ENCODE data around the gene RAB11FIP3.
"Not testable (repeated sequence)": the region's sequence is repeated elsewhere in the genome, so short reads cannot be mapped to it uniquely, and the experiment has no call there.

The RAB11FIP3 gene

GRCh38 chr16:391885-392335 is 33.5 kb upstream of the RAB11FIP3 start:
- peak; percentile 78 to 81 for DNase-seq

GRCh38 chr16:392450-393030 is 32.9 kb upstream of the RAB11FIP3 start:
- no peak for DNase-seq

GRCh38 chr16:396199-396598 is 29.2 kb upstream of the RAB11FIP3 start:
- DNase-seq = no peak

- DNase-seq = no peak
These were observed 28.8 kb upstream of the RAB11FIP3 start for GRCh38 chr16:396605-397004.

GRCh38 chr16:397135-397661 is 28.3 kb upstream of the RAB11FIP3 start, which contains the start of gene NME4:
NME4 (plus strand) TSS chr16:397199; CDS start chr16:397223, 24 bp downstream.
- DNase-seq = no peak

GRCh38 chr16:397736-398332 is 27.6 kb upstream of the RAB11FIP3 start:
- DNase-seq = no peak

- no peak for DNase-seq
These were observed 26.7 kb upstream of the RAB11FIP3 start for GRCh38 chr16:398561-399339.

- DNase-seq = no peak
These were observed 26.0 kb upstream of the RAB11FIP3 start for GRCh38 chr16:399340-400019.

GRCh38 chr16:400061-400591 is 25.3 kb upstream of the RAB11FIP3 start:
- no peak for DNase-seq

- DNase-seq = peak; percentile 99 to 100
These were observed 23.7 kb upstream of the RAB11FIP3 start, which contains the start of gene DECR2 for GRCh38 chr16:401468-402348. DECR2 (plus strand) TSS chr16:401885; CDS start chr16:401964, 79 bp downstream.

- DNase-seq = no peak
These were observed 20.4 kb upstream of the RAB11FIP3 start for GRCh38 chr16:404971-405486.

- no peak for DNase-seq
These were observed 19.6 kb upstream of the RAB11FIP3 start for GRCh38 chr16:405548-406506.

- DNase-seq = no peak
These were observed 18.2 kb upstream of the RAB11FIP3 start for GRCh38 chr16:407253-407652.

GRCh38 chr16:410516-411178 is 14.8 kb upstream of the RAB11FIP3 start:
- no peak for DNase-seq

GRCh38 chr16:411576-412265 is 13.7 kb upstream of the RAB11FIP3 start:
- no peak for DNase-seq

- DNase-seq = no peak
These were observed 10.9 kb upstream of the RAB11FIP3 start for GRCh38 chr16:414395-415169.

- DNase-seq = not testable (repeated sequence)
These were observed 10.3 kb upstream of the RAB11FIP3 start for GRCh38 chr16:415170-415498.

GRCh38 chr16:422179-422578 is 3.3 kb upstream of the RAB11FIP3 start:
- DNase-seq = not testable (repeated sequence)

All from stimulated activated CD4-positive, alpha-beta T cell treated with anti-CD3 and anti-CD28 coated beads, Interleukin-2, amount 100 ng/mL, for 48 hours (primary cell).